ENCODE data around the gene RTN1.

DNA sequence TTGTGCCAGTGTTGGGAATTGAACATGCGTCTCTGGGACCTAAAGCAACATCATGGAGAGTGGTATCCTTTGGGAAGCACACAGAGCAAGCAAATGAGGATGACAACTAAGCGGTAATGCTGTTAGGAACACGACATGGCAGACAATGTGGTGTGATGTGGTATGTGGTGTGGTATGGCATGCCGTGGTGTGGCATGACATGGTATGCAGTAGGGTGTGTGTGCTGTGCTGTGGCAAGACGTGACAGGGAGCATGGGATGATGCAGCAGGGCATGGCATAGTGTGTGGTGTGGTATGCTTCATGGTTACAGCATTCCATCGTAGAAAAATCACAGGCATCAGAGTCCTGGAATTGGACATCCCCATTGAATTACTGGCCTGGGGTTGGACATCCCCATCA is 108.7 kb downstream of the RTN1 start:
- TF ChIP-seq EZH2phosphoT487 (IDR thresholded peaks at IDR 0.05; ENCODE audit: unreplicated experiment): no peak
- TF ChIP-seq CTCF (conservative IDR thresholded peaks at IDR 0.05; ENCODE audit: low read depth in 2 of 2): no peak
- TF ChIP-seq REST (IDR thresholded peaks at IDR 0.05; ENCODE audit: unreplicated experiment): no peak
- no peak for TF ChIP-seq ZNF331 (CRISPR knock-in tag; IDR thresholded peaks at IDR 0.05; ENCODE audit: low read depth)
- TF ChIP-seq JUNB (IDR thresholded peaks at IDR 0.05; ENCODE audit: unreplicated experiment): no peak
- TF ChIP-seq EZH2 (IDR thresholded peaks at IDR 0.05; ENCODE audit: low read depth, unreplicated experiment): no peak
- TF ChIP-seq, protein P1, sequence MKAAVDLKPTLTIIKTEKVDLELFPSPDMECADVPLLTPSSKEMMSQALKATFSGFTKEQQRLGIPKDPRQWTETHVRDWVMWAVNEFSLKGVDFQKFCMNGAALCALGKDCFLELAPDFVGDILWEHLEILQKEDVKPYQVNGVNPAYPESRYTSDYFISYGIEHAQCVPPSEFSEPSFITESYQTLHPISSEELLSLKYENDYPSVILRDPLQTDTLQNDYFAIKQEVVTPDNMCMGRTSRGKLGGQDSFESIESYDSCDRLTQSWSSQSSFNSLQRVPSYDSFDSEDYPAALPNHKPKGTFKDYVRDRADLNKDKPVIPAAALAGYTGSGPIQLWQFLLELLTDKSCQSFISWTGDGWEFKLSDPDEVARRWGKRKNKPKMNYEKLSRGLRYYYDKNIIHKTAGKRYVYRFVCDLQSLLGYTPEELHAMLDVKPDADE (IDR thresholded peaks at IDR 0.05): no peak
- TF ChIP-seq POLR2AphosphoS5 (IDR thresholded peaks at IDR 0.05; ENCODE audit: low read depth): no peak
- TF ChIP-seq STAT1 (IDR thresholded peaks at IDR 0.05; ENCODE audit: unreplicated experiment): no peak
- TF ChIP-seq CREB1 (CRISPR knock-in tag; IDR thresholded peaks at IDR 0.05; ENCODE audit: low read depth): no peak
- TF ChIP-seq NANOG (IDR thresholded peaks at IDR 0.05; ENCODE audit: borderline replicate concordance): no peak
